MM.1S (cell line): ENCODE data around the gene CABCOCO1.

Experiments
- DNase-seq: peaks from one replicate; pipeline ENCODE4 v3.0.0-alpha.2; 2015
- H2AFZ ChIP-seq: fragments of 300-600 bp; sonication (generic); 2 replicates; pipeline ENCODE4 v1.6.0; 2016; ENCODE audit warnings: antibody characterized with exemption, low read length
- H3F3A ChIP-seq: fragments of 300-600 bp; sonication (generic); 2 replicates; pipeline ENCODE4 v1.6.1; 2016; ENCODE audit warnings: mild to moderate bottlenecking, antibody characterized with exemption, low read length, moderate library complexity, mixed read lengths; ENCODE audit not compliant: insufficient read depth
- H3K27ac ChIP-seq: fragments of 300-600 bp; sonication (generic); 2 replicates; pipeline ENCODE4 v1.5.1; 2016; ENCODE audit warnings: mild to moderate bottlenecking, low read length
- H3K27me3 ChIP-seq: fragments of 300-600 bp; sonication (generic); replicated peaks from 2 replicates; pipeline ENCODE4 v1.6.0; 2016; ENCODE audit warnings: low read length; ENCODE audit not compliant: insufficient read depth
- H3K36me3 ChIP-seq: fragments of 300-600 bp; sonication (generic); replicated peaks from 2 replicates; pipeline ENCODE4 v1.6.1; 2016; ENCODE audit warnings: mild to moderate bottlenecking, low read length, mixed read lengths; ENCODE audit not compliant: insufficient read depth
- H3K4me1 ChIP-seq: fragments of 300-600 bp; sonication (generic); 2 replicates; pipeline ENCODE4 v1.6.1; 2016; ENCODE audit warnings: low read length, mixed read lengths
- H3K4me2 ChIP-seq: fragments of 300-600 bp; sonication (generic); 2 replicates; pipeline ENCODE4 v1.6.0; 2016; ENCODE audit warnings: low read depth, low read length
- H3K4me3 ChIP-seq: fragments of 300-600 bp; sonication (generic); 2 replicates; pipeline ENCODE4 v1.5.1; 2016; ENCODE audit warnings: low read length, mixed read lengths
- H3K79me2 ChIP-seq: fragments of 300-600 bp; sonication (generic); 2 replicates; pipeline ENCODE4 v1.6.1; 2016; ENCODE audit warnings: mixed run types, low read length, mixed read lengths
- H3K9ac ChIP-seq: fragments of 300-600 bp; sonication (generic); 2 replicates; pipeline ENCODE4 v1.6.1; 2016; ENCODE audit warnings: low read length, mixed read lengths
- H3K9me2 ChIP-seq: fragments of 300-600 bp; sonication (generic); replicated peaks from 2 replicates; pipeline ENCODE4 v1.6.1; 2016; ENCODE audit warnings: mild to moderate bottlenecking, low read length, mixed read lengths; ENCODE audit not compliant: insufficient read depth
- H3K9me3 ChIP-seq: fragments of 300-600 bp; sonication (generic); replicated peaks from 2 replicates; pipeline ENCODE4 v1.6.1; 2016; ENCODE audit warnings: mild to moderate bottlenecking, low read length, mixed read lengths; ENCODE audit not compliant: insufficient read depth
- H4K20me1 ChIP-seq: fragments of 300-600 bp; sonication (generic); 2 replicates; pipeline ENCODE4 v1.6.1; 2016; ENCODE audit warnings: mild to moderate bottlenecking, low read length, moderate library complexity, mixed read lengths; ENCODE audit not compliant: insufficient read depth
- CTCF ChIP-seq: fragments of 300-600 bp; sonication (generic); IDR thresholded peaks from 2 replicates; pipeline ENCODE4 v1.5.1; 2016; ENCODE audit warnings: antibody characterized with exemption, low read length, mixed read lengths
- EZH2 ChIP-seq: fragments of 300-600 bp; sonication (generic); optimal IDR thresholded peaks from 2 replicates; pipeline ENCODE3; 2017; ENCODE audit warnings: low read depth, mild to moderate bottlenecking, antibody characterized with exemption, low read length, mixed read lengths
- EZH2phosphoT487 ChIP-seq: fragments of 300-600 bp; sonication (generic); IDR thresholded peaks from 2 replicates; pipeline ENCODE4 v1.6.1; 2018; ENCODE audit warnings: antibody characterized with exemption, low read length

CABCOCO1 gene

GRCh38 chr10:61744469-61744868, 81.7 kb downstream of the CABCOCO1 start:
- no peak overlapping the region for H3K27ac ChIP-seq
- H3K9me3 ChIP-seq: no peaks in the 10 kb centered on the region
- no peak overlapping the region for H3K4me3 ChIP-seq
- H3F3A ChIP-seq: no peaks in the 10 kb centered on the region
- H3K9me2 ChIP-seq: no peaks in the 10 kb centered on the region
- no peak overlapping the region for H3K4me2 ChIP-seq
- no peaks in the 10 kb centered on the region for H3K36me3 ChIP-seq
- no peaks in the 10 kb centered on the region for H3K79me2 ChIP-seq
- no peaks in the 10 kb centered on the region for H4K20me1 ChIP-seq
- no peak for TF ChIP-seq EZH2phosphoT487
- no peak for TF ChIP-seq EZH2
- TF ChIP-seq CTCF: peak; percentile 41
- H3K4me1 ChIP-seq: no peaks in the 10 kb centered on the region
- H2AFZ ChIP-seq: no peak overlapping the region
- no peaks in the 10 kb centered on the region for H3K27me3 ChIP-seq
- DNase-seq: peak; percentile 25
- H3K9ac ChIP-seq: no peak overlapping the region

GRCh38 chr10:61746377-61746776, 83.6 kb downstream of the CABCOCO1 start:
- DNase-seq: no peak
- no peaks in the 10 kb centered on the region for H3K9me3 ChIP-seq
- H3K79me2 ChIP-seq: no peaks in the 10 kb centered on the region
- peaks cover 2% of the 10 kb centered on the region; the same call in 1 of the 2 replicates for H3K4me1 ChIP-seq
- no peak overlapping the region for H3K27ac ChIP-seq
- H2AFZ ChIP-seq: no peak overlapping the region
- no peaks in the 10 kb centered on the region for H3K9me2 ChIP-seq
- H3K36me3 ChIP-seq: no peaks in the 10 kb centered on the region
- no peaks in the 10 kb centered on the region for H3F3A ChIP-seq
- H3K4me2 ChIP-seq: no peak overlapping the region
- no peak overlapping the region for H3K9ac ChIP-seq
- TF ChIP-seq CTCF (no peak), EZH2 (no peak), EZH2phosphoT487 (no peak)
- H3K4me3 ChIP-seq: no peak overlapping the region
- H4K20me1 ChIP-seq: no peaks in the 10 kb centered on the region
- no peaks in the 10 kb centered on the region for H3K27me3 ChIP-seq

- Histone ChIP-seq H3K9me2 (no peaks in the 10 kb centered on the region), H3K27me3 (no peaks in the 10 kb centered on the region), H3K4me1 (peaks cover 12% of the 10 kb centered on the region), H2AFZ (no peak overlapping the region), H3K9me3 (no peaks in the 10 kb centered on the region), H4K20me1 (no peaks in the 10 kb centered on the region), H3K36me3 (no peaks in the 10 kb centered on the region), H3K4me2 (no peak overlapping the region), H3K9ac (no peak overlapping the region), H3K79me2 (no peaks in the 10 kb centered on the region), H3F3A (0 out of 2 replicates have a peak, but pooled peaks cover 3% of the 10 kb centered on the region), H3K27ac (no peak overlapping the region), H3K4me3 (no peak overlapping the region)
- TF ChIP-seq EZH2 (no peak), CTCF (no peak), EZH2phosphoT487 (no peak)
- no peak for DNase-seq
Measured at GRCh38 chr10:61747307-61747706, 84.6 kb downstream of the CABCOCO1 start.
